HCT116 (cell line): ENCODE data around the gene COL18A1. TPM values are rescaled to one million over a fixed set of nuclear protein-coding genes. Genes with fewer than 3 reads are reported as not detected.

ENCODE experiments used
- ATAC-seq: fragments of 200-7000 bp; cut with Tn5 transposase; 2 replicates; pipeline ENCODE4 v1.9.1; 2020; ENCODE audit warnings: mild to moderate bottlenecking, moderate library complexity
- BruUV-seq: library from RNA; stranded (reverse); fragments of 400-500 nt; replicated peaks from 2 replicates; lab custom pipeline; 2021; lab: Mats Ljungman, UMichigan
- CTCF ChIA-PET: fragments of 300-600 bp; sonication (Branson Sonifier 250); formaldehyde crosslinking; loops from one replicate; lab custom pipeline; 2021; ENCODE audit warnings: antibody characterized with exemption; lab: Charles Lee
- POLR2A ChIA-PET: fragments of 300-600, 350-600 bp; sonication (Branson Sonifier 250); formaldehyde crosslinking; loops from one replicate; lab custom pipeline; 2021; ENCODE audit warnings: antibody characterized with exemption; lab: Charles Lee
- RAD21 ChIA-PET, 2 experiments: fragments of 300-600 bp; sonication (Branson Sonifier 250); formaldehyde crosslinking; loops; one replicate each; lab custom pipeline; 2023; ENCODE audit warnings: low total read pairs in 2 of 2; ENCODE audit not compliant: uncharacterized antibody in 2 of 2, unreplicated experiment in 2 of 2, low non-redundant PET in 1 of 2; lab: Charles Lee
- DNase-seq: peaks from one replicate; pipeline ENCODE4 v3.0.0-alpha.2; 2010; ENCODE audit warnings: low read depth, low spot score
- H2AFZ ChIP-seq: fragments of 200-600 bp; shearing (Covaris generic), sonication (generic); 2 replicates; pipeline ENCODE4 v1.6.1; 2017; ENCODE audit warnings: low read depth, mixed run types, mixed read lengths, antibody characterized with exemption, low read length; ENCODE audit not compliant: poor library complexity, severe bottlenecking
- H3K27ac ChIP-seq: 2 replicates; pipeline ENCODE4 v1.5.1; 2012; ENCODE audit warnings: low read depth, low read length
- H3K27me3 ChIP-seq: fragments of 200-600 bp; sonication (generic); 2 replicates; pipeline ENCODE4 v1.6.1; 2016; ENCODE audit warnings: mixed run types, low read length, mixed read lengths; ENCODE audit not compliant: insufficient read depth
- H3K36me3 ChIP-seq, 2 experiments: fragments of 200-500 bp in 1 of 2; fragments of 200-600 bp in 1 of 2; sonication (Bioruptor generic) in 1 of 2; sonication (generic) in 1 of 2; 2 replicates each; pipeline versions ENCODE4 v1.5.1 to v1.6.1; 2014 to 2016; ENCODE audit warnings: low read length in 2 of 2, inconsistent platforms in 1 of 2, mixed read lengths in 1 of 2, mixed run types in 1 of 2; ENCODE audit not compliant: insufficient read depth in 2 of 2, control insufficient read depth in 1 of 2
- H3K4me1 ChIP-seq, 2 experiments: fragments of 200-600 bp in 1 of 2; sonication (generic) in 1 of 2; 2 replicates each; pipeline versions ENCODE4 v1.5.1 to v1.6.1; 2012 to 2017; ENCODE audit warnings: low read length in 2 of 2, inconsistent platforms in 1 of 2, mild to moderate bottlenecking in 1 of 2, mixed read lengths in 1 of 2, mixed run types in 1 of 2, moderate library complexity in 1 of 2; ENCODE audit not compliant: insufficient read depth in 2 of 2, control insufficient read depth in 1 of 2
- H3K4me2 ChIP-seq: fragments of 200-600 bp; sonication (generic); 2 replicates; pipeline ENCODE4 v1.6.1; 2017; ENCODE audit warnings: mixed run types, low read length, mixed read lengths
- H3K4me3 ChIP-seq, 2 experiments: fragments of 200-600 bp in 1 of 2; sonication (generic) in 1 of 2; replicated peaks in 1 of 2; 2 replicates each; pipeline ENCODE4 v1.5.1; 2011 to 2016; ENCODE audit warnings: low read length in 2 of 2, control low read depth in 1 of 2, low read depth in 1 of 2, mild to moderate bottlenecking in 1 of 2, mixed read lengths in 1 of 2, mixed run types in 1 of 2
- H3K79me2 ChIP-seq: fragments of 200-600 bp; sonication (generic); 2 replicates; pipeline ENCODE4 v1.6.1; 2017; ENCODE audit warnings: mild to moderate bottlenecking, mixed run types, low read length, moderate library complexity, mixed read lengths; ENCODE audit not compliant: insufficient read depth
- H3K9ac ChIP-seq: fragments of 200-600 bp; sonication (generic); 2 replicates; pipeline ENCODE4 v1.6.1; 2016; ENCODE audit warnings: low read length, mixed read lengths
- H3K9me2 ChIP-seq: fragments of 200-600 bp; sonication (generic), shearing (Covaris generic); 2 replicates; pipeline ENCODE4 v1.6.1; 2017; ENCODE audit warnings: mixed run types, mild to moderate bottlenecking, moderate library complexity; ENCODE audit not compliant: insufficient read depth
- H3K9me3 ChIP-seq, 2 experiments: fragments of 200-500 bp in 1 of 2; fragments of 200-600 bp in 1 of 2; sonication (Bioruptor generic) in 1 of 2; sonication (generic) in 1 of 2; 2 replicates each; pipeline ENCODE4 v1.6.1; 2014 to 2017; ENCODE audit warnings: low read length in 2 of 2, mixed read lengths in 2 of 2, inconsistent platforms in 1 of 2, low read depth in 1 of 2, mild to moderate bottlenecking in 1 of 2, mixed run types in 1 of 2, moderate library complexity in 1 of 2; ENCODE audit not compliant: control insufficient read depth in 1 of 2, insufficient read depth in 1 of 2
- H4K20me1 ChIP-seq: fragments of 200-600 bp; sonication (generic), shearing (Covaris generic); 2 replicates; pipeline ENCODE4 v1.6.1; 2017; ENCODE audit warnings: mixed run types, mild to moderate bottlenecking, moderate library complexity; ENCODE audit not compliant: insufficient read depth
- ATF3 ChIP-seq: IDR thresholded peaks from 2 replicates; pipeline ENCODE4 v1.6.1; 2012
- EZH2phosphoT487 ChIP-seq: fragments of 200-600 bp; IDR thresholded peaks from 2 replicates; pipeline ENCODE4 v1.6.1; 2018; ENCODE audit warnings: antibody characterized with exemption, borderline replicate concordance
- JUND ChIP-seq: IDR thresholded peaks from 2 replicates; pipeline ENCODE4 v1.6.1; 2012
- MAX ChIP-seq: IDR thresholded peaks from 2 replicates; pipeline ENCODE4 v1.6.1; 2012
- POLR2A ChIP-seq: IDR thresholded peaks from 2 replicates; pipeline ENCODE4 v1.7.0; 2011; ENCODE audit warnings: borderline replicate concordance; ENCODE audit not compliant: insufficient read depth, insufficient read length; ENCODE audit errors: extremely low read depth
- SRF ChIP-seq: IDR thresholded peaks from 2 replicates; pipeline ENCODE4 v1.6.1; 2012; ENCODE audit warnings: low read depth
- ZFX ChIP-seq: fragments of 450-650 bp; IDR thresholded peaks from 2 replicates; pipeline ENCODE4 v1.6.1; 2017
- intact Hi-C: fragments of 100-400 bp; cut with micrococcal nuclease; formaldehyde crosslinking; loops from 2 replicates; pipeline ENCODE4 v1.10.0; 2022
- total RNA-seq: library from RNA; stranded (reverse); gene quantifications from one replicate; pipeline ENCODE4 v1.2.1, GENCODE V29; 2021; ENCODE audit not compliant: unreplicated experiment

COL18A1 gene
- total RNA-seq, 1 experiment from 2014 or later, result 59.5 TPM

GRCh38 chr21:45414396-45415187 is 9.6 kb downstream of the COL18A1 start:
- no peak for TF ChIP-seq MAX
- TF ChIP-seq ZFX, result no peak
- TF ChIP-seq JUND, result no peak
- no peak for TF ChIP-seq EZH2phosphoT487
- TF ChIP-seq SRF, result no peak
- Histone ChIP-seq H3K4me1 (no peaks in the 10 kb centered on the region), H3K9ac (no peak overlapping the region), H4K20me1 (no peaks in the 10 kb centered on the region), H3K36me3 (no peaks in the 10 kb centered on the region; a peak in 1 of 4 replicates), H3K4me2 (no peak overlapping the region), H3K4me3 (no peak overlapping the region), H2AFZ (no peak overlapping the region), H3K9me2 (no peaks in the 10 kb centered on the region), H3K9me3 (no peaks in the 10 kb centered on the region), H3K79me2 (peaks cover 67% of the 10 kb centered on the region; the same call in 1 of the 2 replicates), H3K27me3 (no peaks in the 10 kb centered on the region), H3K27ac (no peak overlapping the region)
- intact Hi-C loops, result no loop called here
- ChIA-PET POLR2A (no interaction called here), RAD21 (no interaction called here), CTCF (no interaction called here)
- ATAC-seq (no peak), DNase-seq (no peak)
- BruUV-seq, result no TSS peak

GRCh38 chr21:45415188-45415942 is 10.4 kb downstream of the COL18A1 start:
- H2AFZ ChIP-seq, result no peak overlapping the region
- no peaks in the 10 kb centered on the region for H3K9me3 ChIP-seq
- H3K4me1 ChIP-seq, result no peaks in the 10 kb centered on the region
- H3K36me3 ChIP-seq, result no peaks in the 10 kb centered on the region; a peak in 1 of 4 replicates
- CTCF ChIA-PET, result no interaction called here
- H3K4me3 ChIP-seq, result no peak overlapping the region
- no TSS peak for BruUV-seq
- no peaks in the 10 kb centered on the region for H4K20me1 ChIP-seq
- no peak for ATAC-seq
- no peaks in the 10 kb centered on the region for H3K9me2 ChIP-seq
- DNase-seq, result no peak
- POLR2A ChIA-PET, result no interaction called here
- H3K27me3 ChIP-seq, result no peaks in the 10 kb centered on the region
- intact Hi-C loops, result no loop called here
- no peak overlapping the region for H3K4me2 ChIP-seq
- H3K9ac ChIP-seq, result no peak overlapping the region
- H3K27ac ChIP-seq, result no peak overlapping the region
- no peak for TF ChIP-seq POLR2A
- TF ChIP-seq ATF3, result no peak
- TF ChIP-seq SRF, result no peak
- H3K79me2 ChIP-seq, result peaks cover 66% of the 10 kb centered on the region; the same call in 1 of the 2 replicates
- RAD21 ChIA-PET, result no interaction called here
